K562 (cell line): Measurements from ENCODE around the gene TRPM4. TPM values are rescaled to one million over a fixed set of nuclear protein-coding genes. Genes with fewer than 3 reads are reported as not detected.

Source experiments
- ARID3A ChIP-seq: IDR thresholded peaks from 2 replicates; pipeline ENCODE4 v1.6.1; 2012; ENCODE audit warnings: low read depth, low read length, improper control_type of control experiment, borderline replicate concordance
- CREB3L1 ChIP-seq: fragments of 450-650 bp; IDR thresholded peaks from 2 replicates; pipeline ENCODE4 v1.6.1; 2014; ENCODE audit warnings: low read depth, mild to moderate bottlenecking, moderate library complexity, borderline replicate concordance
- EHMT2 ChIP-seq: fragments of 450-650 bp; IDR thresholded peaks from 2 replicates; pipeline ENCODE4 v1.6.1; 2018; ENCODE audit warnings: antibody characterized with exemption
- HCFC1 ChIP-seq: IDR thresholded peaks from 2 replicates; pipeline ENCODE4 v1.6.1; 2012; ENCODE audit warnings: low read depth, low read length, improper control_type of control experiment
- IRF9 ChIP-seq: fragments of 450-650 bp; IDR thresholded peaks from 2 replicates; pipeline ENCODE4 v1.6.1; 2016; ENCODE audit warnings: missing biosample characterization, missing genetic modification characterization
- LARP7 ChIP-seq: fragments of 450-650 bp; IDR thresholded peaks from 2 replicates; pipeline ENCODE4 v1.6.1; 2016
- MLX ChIP-seq, 2 experiments: fragments of 450-650 bp in 1 of 2; sonication (generic) in 1 of 2; formaldehyde crosslinking; conservative IDR thresholded peaks; 2 replicates each; pipeline versions ENCODE4 v1.4.0 to v1.8.1; 2020 to 2022; ENCODE audit warnings: mild to moderate bottlenecking in 1 of 2, missing genetic modification reagents in 1 of 2
- MXI1 ChIP-seq: IDR thresholded peaks from 2 replicates; pipeline ENCODE4 v1.6.1; 2011; ENCODE audit warnings: low read depth, mild to moderate bottlenecking, improper control_type of control experiment, low read length
- NCOA1 ChIP-seq: fragments of 450-650 bp; IDR thresholded peaks from 2 replicates; pipeline ENCODE4 v1.6.1; 2016; ENCODE audit warnings: low read depth
- NCOA2 ChIP-seq, 2 experiments: fragments of 450-650 bp; IDR thresholded peaks; 2 replicates each; pipeline ENCODE4 v1.6.1; 2018; ENCODE audit warnings: mild to moderate bottlenecking in 2 of 2, moderate library complexity in 1 of 2; ENCODE audit not compliant: partially characterized antibody in 2 of 2
- SIX5 ChIP-seq, 2 experiments: IDR thresholded peaks; 2 replicates each; pipeline ENCODE4 v1.6.1; 2011; ENCODE audit warnings: low read length in 2 of 2, borderline replicate concordance in 1 of 2, low read depth in 1 of 2, mild to moderate bottlenecking in 1 of 2, moderate library complexity in 1 of 2; ENCODE audit not compliant: insufficient read depth in 1 of 2
- SLC30A9 ChIP-seq: fragments of 250-450 bp; sonication (Bioruptor Pico); IDR thresholded peaks from 2 replicates; pipeline ENCODE4 v1.8.0; 2022; ENCODE audit warnings: mild to moderate bottlenecking, moderate library complexity
- TFAM ChIP-seq: fragments of 250-450 bp; sonication (Bioruptor Pico); conservative IDR thresholded peaks from 2 replicates; pipeline ENCODE4 v1.5.0; 2021; ENCODE audit warnings: mild to moderate bottlenecking, moderate library complexity
- USF2 ChIP-seq: sonication (generic); formaldehyde crosslinking; IDR thresholded peaks from 2 replicates; pipeline ENCODE4 v1.5.0; 2020; ENCODE audit warnings: missing genetic modification reagents
- ZNF143 ChIP-seq: sonication (generic); formaldehyde crosslinking; IDR thresholded peaks from 2 replicates; pipeline ENCODE4 v1.9.0; 2022; ENCODE audit warnings: mild to moderate bottlenecking, missing genetic modification reagents
- ZNF175 ChIP-seq: fragments of 200-800 bp; sonication (Bioruptor generic); IDR thresholded peaks from 2 replicates; pipeline ENCODE4 v1.6.1; 2016; ENCODE audit warnings: low read depth, mild to moderate bottlenecking, missing genetic modification characterization, missing compliant biosample characterization
- ZNF347 ChIP-seq: fragments of 450-650 bp; formaldehyde crosslinking; IDR thresholded peaks from 2 replicates; pipeline ENCODE4 v1.4.0; 2020; ENCODE audit warnings: low read depth, mild to moderate bottlenecking, moderate library complexity
- ZNF507 ChIP-seq: conservative IDR thresholded peaks from 2 replicates; pipeline ENCODE4 v1.6.1; 2017; ENCODE audit warnings: missing genetic modification characterization, missing compliant biosample characterization
- ZSCAN29 ChIP-seq: fragments of 450-650 bp; IDR thresholded peaks from 2 replicates; pipeline ENCODE4 v1.6.1; 2017
- polyA plus RNA-seq, 8 experiments: library from polyadenylated mRNA; depleted of rRNA in 4 of 8; stranded (reverse) in 5 of 8; unstranded in 3 of 8; fragments of >200 nt; fragmentation: Nextera tagmentation in 2 of 8; fragmentation: Illumina TruSeq in 1 of 8; extraction: Ambion mirVana in 2 of 8; extraction: Trizol in 1 of 8; gene quantifications; 2 replicates each; pipeline versions ENCODE4 v1.2.1 to v1.2.3, GENCODE V29; 2011 to 2014; ENCODE audit warnings: inconsistent platforms in 1 of 8, missing spikeins in 1 of 8
- total RNA-seq, 7 experiments: library from RNA; depleted of rRNA in 6 of 7; stranded (reverse); fragments of >200 nt in 6 of 7; fragmentation: Illumina TruSeq in 2 of 7; extraction: Trizol in 2 of 7; gene quantifications; 2 replicates each; pipeline versions ENCODE4 v1.2.1 to v1.2.3, GENCODE V29; 2011 to 2021; ENCODE audit warnings: low replicate concordance in 1 of 7

TRPM4 gene
- total and polyA plus RNA-seq, 9 of the 15 experiments (the other 6 are each of a cell fraction or from before 2014, with no cell fraction given): 6.5 to 45.4 (median 15.2) TPM

- TF ChIP-seq IRF9 (0 out of 2 replicates have a peak, but pooled peaks have one; percentile 15), LARP7 (no peak), NCOA1 (no peak), ZNF143 (CRISPR knock-in tag) (no peak), HCFC1 (peak; percentile 40), NCOA2 (IDR thresholded peaks at IDR 0.05; ENCODE audit: partially characterized antibody in 2 of 2) (no peak), CREB3L1 (peak; percentile 78), SLC30A9 (CRISPR knock-in tag) (no peak), MLX (CRISPR knock-in tag; conservative IDR thresholded peaks at IDR 0.05) (no peak), TFAM (CRISPR knock-in tag) (no peak), EHMT2 (no peak), ZSCAN29 (no peak), ZNF175 (CRISPR knock-in tag) (peak; percentile 55; the same call in 1 of the 2 replicates), USF2 (CRISPR knock-in tag) (no peak; the same call in 1 of the 2 replicates), MXI1 (peak; percentile 70; the same call in 1 of the 2 replicates), SIX5 (IDR thresholded peaks at IDR 0.05; ENCODE audit: borderline replicate concordance in 1 of 2, insufficient read depth in 1 of 2, low read depth in 1 of 2, low read length in 2 of 2) (0 out of 4 replicates have a peak, but pooled peaks of 1 of the 2 experiments have one; percentile 30), ZNF507 (no peak), ZNF347 (CRISPR knock-in tag) (no peak), ARID3A (no peak)
These were observed 38.8 kb upstream of the TRPM4 start, which contains the start of gene C19orf73 (continued) for GRCh38 chr19:49118565-49119410.
